ENCODE data around the gene ATF3.

DNA sequence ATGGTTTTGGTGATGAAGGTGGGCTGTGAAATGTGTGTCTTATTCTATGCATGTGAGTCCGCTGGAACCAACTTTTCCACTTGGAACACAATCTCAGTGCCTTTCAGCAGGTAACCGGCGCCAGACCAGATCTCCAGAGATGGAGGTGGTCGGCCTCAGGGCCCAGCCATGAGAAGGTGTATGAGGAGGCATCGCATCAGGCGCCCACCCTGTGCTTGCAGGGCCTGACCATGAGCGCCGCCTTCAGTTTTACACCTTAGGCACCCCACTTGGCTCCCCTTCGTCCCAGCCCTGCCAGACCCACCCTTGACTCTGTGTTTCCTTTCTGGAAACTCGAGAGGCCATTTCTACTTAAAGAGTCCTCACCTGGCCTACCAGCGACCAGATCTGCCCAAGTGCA is 48.6 kb upstream of the ATF3 start:
- TF ChIP-seq CTCF (conservative IDR thresholded peaks at IDR 0.05; ENCODE audit: low read length), result no peak
- TF ChIP-seq EZH2phosphoT487 (IDR thresholded peaks at IDR 0.05; ENCODE audit: borderline replicate concordance, low read depth, low read length), result no peak
